Trophoblast cell (in vitro differentiated cells and primary cell): ENCODE results near the gene SEC61A1.

Experiments
- DNase-seq, 2 donors: peaks; one replicate each; pipeline ENCODE4 v3.0.0-alpha.2; 2016
- H2AFZ ChIP-seq: 2 replicates; pipeline ENCODE4 v1.6.1; 2013; ENCODE audit warnings: low read length, moderate library complexity, mild to moderate bottlenecking; ENCODE audit not compliant: insufficient read depth, poor library complexity
- H2AK5ac ChIP-seq: 2 replicates; pipeline ENCODE4 v1.6.1; 2013; ENCODE audit warnings: mild to moderate bottlenecking, low read length
- H2BK120ac ChIP-seq: 2 replicates; pipeline ENCODE4 v1.6.1; 2013; ENCODE audit warnings: low read length, mild to moderate bottlenecking, moderate library complexity; ENCODE audit not compliant: insufficient read depth, poor library complexity
- H2BK12ac ChIP-seq: 2 replicates; pipeline ENCODE4 v1.6.1; 2013; ENCODE audit warnings: mild to moderate bottlenecking, low read length, moderate library complexity
- H2BK5ac ChIP-seq: 2 replicates; pipeline ENCODE4 v1.6.1; 2013; ENCODE audit warnings: low read length, low read depth, moderate library complexity, mild to moderate bottlenecking; ENCODE audit not compliant: poor library complexity
- H3K14ac ChIP-seq: 2 replicates; pipeline ENCODE4 v1.6.1; 2013; ENCODE audit warnings: mild to moderate bottlenecking, low read length
- H3K18ac ChIP-seq: 2 replicates; pipeline ENCODE4 v1.6.1; 2013; ENCODE audit warnings: mild to moderate bottlenecking, low read length
- H3K23ac ChIP-seq: 2 replicates; pipeline ENCODE4 v1.6.1; 2013; ENCODE audit warnings: low read length
- H3K27ac ChIP-seq: 2 replicates; pipeline ENCODE4 v1.5.1; 2013; ENCODE audit warnings: low read depth, mild to moderate bottlenecking, inconsistent platforms, low read length, moderate library complexity
- H3K27me3 ChIP-seq: 2 replicates; pipeline ENCODE4 v1.6.1; 2013; ENCODE audit warnings: inconsistent platforms, mild to moderate bottlenecking, low read length, moderate library complexity; ENCODE audit not compliant: insufficient read depth
- H3K36me3 ChIP-seq, 2 experiments: 1 replicate in 1 of 2; 2 replicates in 1 of 2; pipeline ENCODE4 v1.6.1; 2013; ENCODE audit warnings: low read length in 2 of 2, mild to moderate bottlenecking in 2 of 2, moderate library complexity in 1 of 2; ENCODE audit not compliant: insufficient read depth in 2 of 2, control insufficient read depth in 1 of 2
- H3K4ac ChIP-seq: 2 replicates; pipeline ENCODE4 v1.6.1; 2013; ENCODE audit warnings: low read depth, mild to moderate bottlenecking, low read length, moderate library complexity
- H3K4me1 ChIP-seq, 2 experiments: 1 replicate in 1 of 2; 2 replicates in 1 of 2; pipeline ENCODE4 v1.6.1; 2013; ENCODE audit warnings: low read length in 2 of 2, mild to moderate bottlenecking in 2 of 2, moderate library complexity in 1 of 2; ENCODE audit not compliant: insufficient read depth in 2 of 2, control insufficient read depth in 1 of 2
- H3K4me2 ChIP-seq: 2 replicates; pipeline ENCODE4 v1.6.1; 2013; ENCODE audit warnings: inconsistent platforms, mild to moderate bottlenecking, low read length, moderate library complexity
- H3K4me3 ChIP-seq: 2 replicates; pipeline ENCODE4 v1.5.1; 2013; ENCODE audit warnings: mild to moderate bottlenecking, low read depth, low read length, inconsistent platforms
- H3K79me1 ChIP-seq: one replicate; pipeline ENCODE4 v1.6.1; 2013; ENCODE audit warnings: low read length
- H3K79me2 ChIP-seq: 2 replicates; pipeline ENCODE4 v1.6.1; 2013; ENCODE audit warnings: low read length, mild to moderate bottlenecking; ENCODE audit not compliant: control insufficient read depth, insufficient read depth, poor library complexity
- H3K9ac ChIP-seq: 2 replicates; pipeline ENCODE4 v1.6.1; 2013; ENCODE audit warnings: mild to moderate bottlenecking, low read length
- H3K9me3 ChIP-seq: 2 replicates; pipeline ENCODE4 v1.6.1; 2013; ENCODE audit warnings: low read depth, mild to moderate bottlenecking, control low read depth, inconsistent platforms, low read length; ENCODE audit not compliant: insufficient read depth
- H4K12ac ChIP-seq: 2 replicates; pipeline ENCODE4 v1.6.1; 2013; ENCODE audit warnings: low read depth, mild to moderate bottlenecking, low read length, moderate library complexity
- H4K8ac ChIP-seq: 2 replicates; pipeline ENCODE4 v1.6.1; 2013; ENCODE audit warnings: low read depth, mild to moderate bottlenecking, low read length, moderate library complexity
- H4K91ac ChIP-seq: one replicate; pipeline ENCODE4 v1.6.1; 2013; ENCODE audit warnings: low read depth, mild to moderate bottlenecking, low read length, moderate library complexity
- WGBS: extraction: QIAGEN DNeasy Blood & Tissue Kit; methylation state at CpG from one replicate; pipeline ENCODE4 v1.1.7; 2013; ENCODE audit warnings: missing lambda C conversion rate; ENCODE audit not compliant: insufficient read length, insufficient coverage; ENCODE audit errors: extremely low coverage; 5-methylcytosine and 5-hydroxymethylcytosine counted together

SEC61A1 gene

GRCh38 chr3:128040041-128040440 is 12.2 kb upstream of the SEC61A1 start:
- no peaks in the 10 kb centered on the region for H3K27me3 ChIP-seq
- no peak overlapping the region for H3K27ac ChIP-seq
- H3K36me3 ChIP-seq: no peaks in the 10 kb centered on the region
- H3K9ac ChIP-seq: no peak overlapping the region
- H3K79me1 ChIP-seq: no peaks in the 10 kb centered on the region
- no peaks in the 10 kb centered on the region for H3K9me3 ChIP-seq
- no peak for DNase-seq
- no peak overlapping the region for H3K4me2 ChIP-seq
- H2BK5ac ChIP-seq: no peak overlapping the region
- H3K4me1 ChIP-seq: no peaks in the 10 kb centered on the region
- no peak overlapping the region for H3K4me3 ChIP-seq
- no peak overlapping the region for H3K23ac ChIP-seq
- H4K8ac ChIP-seq: no peak overlapping the region
- H2AK5ac ChIP-seq: no peak overlapping the region
- H2AFZ ChIP-seq: no peak overlapping the region
- H3K18ac ChIP-seq: no peak overlapping the region
- H3K4ac ChIP-seq: no peak overlapping the region
- no peak overlapping the region for H2BK120ac ChIP-seq
- no peak overlapping the region for H4K12ac ChIP-seq
- no peak overlapping the region for H4K91ac ChIP-seq
- H2BK12ac ChIP-seq: no peak overlapping the region
- WGBS: no CpG with 5 or more reads among the region's 3 CpGs
- H3K79me2 ChIP-seq: no peaks in the 10 kb centered on the region
- H3K14ac ChIP-seq: no peak overlapping the region

GRCh38 chr3:128040660-128041059 is 11.6 kb upstream of the SEC61A1 start:
- no peak for DNase-seq
- no peaks in the 10 kb centered on the region for H3K79me2 ChIP-seq
- no peak overlapping the region for H3K27ac ChIP-seq
- H3K79me1 ChIP-seq: no peaks in the 10 kb centered on the region
- no peak overlapping the region for H3K4me3 ChIP-seq
- H2BK120ac ChIP-seq: no peak overlapping the region
- H2BK5ac ChIP-seq: no peak overlapping the region
- H3K27me3 ChIP-seq: no peaks in the 10 kb centered on the region
- no peak overlapping the region for H2AFZ ChIP-seq
- H4K91ac ChIP-seq: no peak overlapping the region
- no peak overlapping the region for H3K4ac ChIP-seq
- no peaks in the 10 kb centered on the region for H3K36me3 ChIP-seq
- H3K9ac ChIP-seq: no peak overlapping the region
- WGBS: no CpG with 5 or more reads among the region's 1 CpG
- no peaks in the 10 kb centered on the region for H3K9me3 ChIP-seq
- H3K4me1 ChIP-seq: no peaks in the 10 kb centered on the region
- no peak overlapping the region for H3K23ac ChIP-seq
- no peak overlapping the region for H3K4me2 ChIP-seq
- no peak overlapping the region for H2BK12ac ChIP-seq
- no peak overlapping the region for H4K12ac ChIP-seq
- H2AK5ac ChIP-seq: no peak overlapping the region
- H3K14ac ChIP-seq: no peak overlapping the region
- H3K18ac ChIP-seq: no peak overlapping the region
- no peak overlapping the region for H4K8ac ChIP-seq

- Histone ChIP-seq H3K79me1 (no peaks in the 10 kb centered on the region), H3K18ac (no peak overlapping the region), H3K4me2 (no peak overlapping the region), H3K23ac (no peak overlapping the region), H3K27me3 (no peaks in the 10 kb centered on the region), H2AFZ (no peak overlapping the region), H2BK120ac (no peak overlapping the region), H2BK5ac (no peak overlapping the region), H2BK12ac (no peak overlapping the region), H2AK5ac (no peak overlapping the region), H3K4me1 (no peaks in the 10 kb centered on the region), H3K4ac (no peak overlapping the region), H3K36me3 (no peaks in the 10 kb centered on the region), H3K9ac (no peak overlapping the region), H3K9me3 (no peaks in the 10 kb centered on the region), H4K8ac (no peak overlapping the region), H3K4me3 (no peak overlapping the region), H4K91ac (no peak overlapping the region), H4K12ac (no peak overlapping the region), H3K14ac (no peak overlapping the region), H3K79me2 (no peaks in the 10 kb centered on the region), H3K27ac (no peak overlapping the region)
- no CpG with 5 or more reads among the region's 1 CpG for WGBS
- no peak for DNase-seq
Measured at GRCh38 chr3:128041344-128041743, 10.9 kb upstream of the SEC61A1 start.

GRCh38 chr3:128050597-128050996 is 1.6 kb upstream of the SEC61A1 start:
- H3K14ac ChIP-seq: no peak overlapping the region

More at GRCh38 chr3:128050597-128050996, 1.6 kb upstream of the SEC61A1 start:
- peaks cover 2 to 7% of the 10 kb centered on the region in 2 experiments for H3K36me3 ChIP-seq
- no peak overlapping the region for H4K12ac ChIP-seq
- no peak overlapping the region for H3K4ac ChIP-seq
- no CpG with 5 or more reads among the region's 3 CpGs for WGBS
- H3K79me1 ChIP-seq: peaks cover 12% of the 10 kb centered on the region
- H4K91ac ChIP-seq: no peak overlapping the region
- no peak overlapping the region for H3K4me3 ChIP-seq
- peaks cover 16% of the 10 kb centered on the region for H3K79me2 ChIP-seq
- no peak for DNase-seq
- H2BK12ac ChIP-seq: no peak overlapping the region
- H3K4me1 ChIP-seq: peaks cover 4 to 10% of the 10 kb centered on the region in 2 experiments
- H3K18ac ChIP-seq: no peak overlapping the region
- H2AFZ ChIP-seq: no peak overlapping the region
- H4K8ac ChIP-seq: no peak overlapping the region
- no peak overlapping the region for H3K4me2 ChIP-seq
- no peak overlapping the region for H3K27ac ChIP-seq
- H3K9me3 ChIP-seq: no peaks in the 10 kb centered on the region
- H3K27me3 ChIP-seq: no peaks in the 10 kb centered on the region
- no peak overlapping the region for H3K9ac ChIP-seq
- H3K23ac ChIP-seq: no peak overlapping the region
- H2BK5ac ChIP-seq: no peak overlapping the region
- no peak overlapping the region for H2BK120ac ChIP-seq
- no peak overlapping the region for H2AK5ac ChIP-seq
